Measurements from ENCODE around the gene IRGC. TPM values are rescaled to one million over a fixed set of nuclear protein-coding genes. Genes with fewer than 3 reads are reported as not detected.

The IRGC gene
- total and polyA plus RNA-seq, 9 donors, result not detected

DNA sequence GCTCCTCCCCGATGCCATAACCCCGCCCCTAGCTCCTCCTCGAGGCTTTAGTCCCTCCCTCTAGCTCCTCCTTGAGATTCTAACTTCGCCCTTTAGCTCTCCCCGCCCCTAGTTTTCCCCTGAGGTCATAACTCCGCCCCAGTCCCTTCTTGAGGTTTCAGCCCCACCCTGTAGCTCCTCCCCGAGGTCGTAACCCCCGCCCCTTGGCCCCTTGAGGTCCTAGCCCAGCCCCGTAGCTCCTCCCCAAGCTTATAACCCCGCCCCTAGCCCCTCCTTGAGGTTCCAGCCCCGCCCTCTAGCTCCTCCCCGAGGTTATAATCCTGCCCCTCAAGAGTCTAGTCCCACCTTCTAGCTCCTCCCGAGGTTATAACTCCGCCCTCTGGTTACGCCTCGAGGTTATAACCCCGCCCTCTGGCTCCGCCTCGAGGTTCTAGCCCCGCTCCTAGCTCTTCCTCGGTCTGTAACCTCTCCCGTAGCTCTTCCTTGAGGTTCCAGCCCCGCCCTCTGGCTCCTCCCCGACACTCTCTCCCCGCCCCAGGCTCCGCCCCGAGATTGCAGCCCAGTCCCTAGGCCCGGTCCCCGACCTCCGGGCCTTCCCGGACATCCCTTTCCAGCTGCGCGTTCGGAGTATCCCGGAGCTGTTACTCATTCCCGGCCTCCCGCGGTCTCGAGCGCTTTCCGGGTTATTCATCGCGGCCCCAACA is 47.3 kb upstream of the IRGC start:
- intact Hi-C loops (cut with DNase I), result no loop called here
- H3K27ac ChIP-seq, result peak overlapping the region; percentile 17 to 84
- TF ChIP-seq, protein P1, sequence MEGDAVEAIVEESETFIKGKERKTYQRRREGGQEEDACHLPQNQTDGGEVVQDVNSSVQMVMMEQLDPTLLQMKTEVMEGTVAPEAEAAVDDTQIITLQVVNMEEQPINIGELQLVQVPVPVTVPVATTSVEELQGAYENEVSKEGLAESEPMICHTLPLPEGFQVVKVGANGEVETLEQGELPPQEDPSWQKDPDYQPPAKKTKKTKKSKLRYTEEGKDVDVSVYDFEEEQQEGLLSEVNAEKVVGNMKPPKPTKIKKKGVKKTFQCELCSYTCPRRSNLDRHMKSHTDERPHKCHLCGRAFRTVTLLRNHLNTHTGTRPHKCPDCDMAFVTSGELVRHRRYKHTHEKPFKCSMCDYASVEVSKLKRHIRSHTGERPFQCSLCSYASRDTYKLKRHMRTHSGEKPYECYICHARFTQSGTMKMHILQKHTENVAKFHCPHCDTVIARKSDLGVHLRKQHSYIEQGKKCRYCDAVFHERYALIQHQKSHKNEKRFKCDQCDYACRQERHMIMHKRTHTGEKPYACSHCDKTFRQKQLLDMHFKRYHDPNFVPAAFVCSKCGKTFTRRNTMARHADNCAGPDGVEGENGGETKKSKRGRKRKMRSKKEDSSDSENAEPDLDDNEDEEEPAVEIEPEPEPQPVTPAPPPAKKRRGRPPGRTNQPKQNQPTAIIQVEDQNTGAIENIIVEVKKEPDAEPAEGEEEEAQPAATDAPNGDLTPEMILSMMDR (IDR thresholded peaks at IDR 0.05), result no peak
- TF ChIP-seq EP300 (IDR thresholded peaks at IDR 0.05) (peak; percentile 29), POLR2A (IDR thresholded peaks at IDR 0.05) (peak; percentile 87)
- DNase-seq, result peak; percentile 99 to 100 (median 99)
- H3K9me3 ChIP-seq, result no peaks in the 10 kb centered on the region
- whole genome bisulfite sequencing, 3 donors, result 0 to 2% (median 0%) methylated on average over 43 to 44 of the region's 44 CpGs
- no peaks in the 10 kb centered on the region for H3K36me3 ChIP-seq
- H3K27me3 ChIP-seq, result no peaks in the 10 kb centered on the region
- peaks cover 8% of the 10 kb centered on the region for H3K4me1 ChIP-seq (ENCODE audit: insufficient read depth)
- H3K4me3 ChIP-seq, result peak overlapping the region; percentile 70

DNA sequence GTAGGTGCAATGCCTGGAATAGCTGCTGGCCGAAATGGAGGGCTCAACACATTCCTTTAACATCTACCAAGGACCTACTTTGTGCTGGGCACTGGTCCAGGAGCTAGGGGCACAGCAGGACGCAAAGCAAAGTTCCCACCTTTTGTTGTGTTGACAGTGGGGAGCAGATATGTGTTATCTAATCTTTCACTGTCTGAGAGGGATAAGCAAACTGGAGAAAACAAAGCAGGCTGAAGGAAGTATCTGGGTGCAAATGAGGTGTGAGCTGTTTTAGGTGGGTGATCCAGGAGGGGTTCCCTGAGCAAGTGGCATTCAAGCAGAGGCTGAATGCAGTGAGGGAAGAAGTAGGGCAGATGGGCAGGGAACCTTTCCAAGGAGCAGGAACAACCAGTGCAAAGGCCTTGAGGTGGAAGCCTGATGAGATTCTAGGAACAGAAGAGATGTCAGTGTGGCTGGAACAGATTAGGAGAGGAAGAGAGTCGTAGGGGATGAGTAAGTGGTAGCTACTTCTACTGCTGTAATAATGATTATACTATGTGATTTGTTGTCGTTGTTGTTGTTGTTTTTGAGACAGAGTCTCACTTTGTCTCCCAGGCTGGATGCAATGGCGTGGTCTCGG is 43.7 kb upstream of the IRGC start:
- Histone ChIP-seq H3K9me3 (no peaks in the 10 kb centered on the region), H3K4me3 (no peak overlapping the region), H3K27me3 (no peaks in the 10 kb centered on the region), H3K4me1 (ENCODE audit: insufficient read depth) (peaks cover 8% of the 10 kb centered on the region), H3K36me3 (no peaks in the 10 kb centered on the region), H3K27ac (no peak overlapping the region)
- no peak for DNase-seq
- 57 to 68% (median 60%) methylated on average over 5 to 6 of the region's 6 CpGs for WGBS, 3 donors
- intact Hi-C loops (cut with DNase I), result loop anchor here in 1 of 4 donors (5.0 kb wide), 1 partner anchor 70 kb away; no protein-coding TSS in a partner anchor
- TF ChIP-seq POLR2A (IDR thresholded peaks at IDR 0.05), result no peak

DNA sequence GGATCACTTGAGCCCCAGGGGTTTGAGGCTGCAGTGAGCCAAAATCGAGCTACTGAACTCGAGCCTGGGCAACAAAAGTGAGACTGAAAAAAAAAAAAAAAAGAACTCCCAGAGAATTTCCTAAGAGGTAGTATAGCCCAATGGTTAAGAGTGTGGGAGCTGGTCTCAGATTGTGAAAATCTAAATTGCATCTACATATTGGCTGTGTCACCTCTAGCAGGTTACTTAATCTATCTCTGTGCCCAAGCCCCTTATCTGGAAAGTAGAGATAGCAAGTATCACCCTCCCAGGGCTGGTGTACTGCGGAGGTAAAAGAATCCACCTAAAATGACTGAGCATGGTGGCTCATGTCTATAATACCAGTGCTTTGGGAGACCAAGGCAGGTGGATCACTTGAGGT is 42.2 kb upstream of the IRGC start:
- no peaks in the 10 kb centered on the region for H3K9me3 ChIP-seq
- no peak overlapping the region for H3K4me3 ChIP-seq
- H3K4me1 ChIP-seq (ENCODE audit: insufficient read depth), result peaks cover 2% of the 10 kb centered on the region
- TF ChIP-seq POLR2A (IDR thresholded peaks at IDR 0.05) (no peak), EP300 (IDR thresholded peaks at IDR 0.05) (no peak)
- TF ChIP-seq, protein P1 (IDR thresholded peaks at IDR 0.05), result no peak
- H3K27ac ChIP-seq, result no peak overlapping the region
- no peaks in the 10 kb centered on the region for H3K36me3 ChIP-seq
- DNase-seq, result no peak
- no peaks in the 10 kb centered on the region for H3K27me3 ChIP-seq
- intact Hi-C loops (cut with DNase I), result loop anchor here in 1 of 4 donors (5.0 kb wide), 1 partner anchor 69 kb away; no protein-coding TSS in a partner anchor
- 62 to 77% (median 74%) methylated on average over 3 of the region's 3 CpGs for WGBS, 3 donors

DNA sequence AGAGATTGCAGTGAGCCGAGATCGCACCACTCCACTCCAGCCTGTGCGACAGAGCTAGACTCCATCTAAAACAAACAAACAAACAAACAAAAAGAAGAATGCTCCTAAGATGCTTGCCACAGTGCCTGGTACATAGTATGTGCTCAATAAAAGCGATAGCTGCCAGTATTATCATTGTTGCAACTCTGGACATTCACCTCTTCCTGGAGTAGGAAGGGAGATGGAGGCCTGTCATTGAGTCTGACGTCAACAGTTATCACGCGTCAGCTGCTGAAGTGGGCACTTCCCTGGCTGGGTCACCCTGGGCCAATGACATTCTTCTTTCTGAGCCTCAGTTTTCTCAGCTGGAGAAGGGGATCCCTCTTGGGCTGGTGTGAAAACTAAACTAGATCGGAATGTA is 41.7 kb upstream of the IRGC start:
- Histone ChIP-seq H3K36me3 (no peaks in the 10 kb centered on the region), H3K27me3 (no peaks in the 10 kb centered on the region), H3K4me3 (no peak overlapping the region), H3K27ac (no peak overlapping the region), H3K9me3 (no peaks in the 10 kb centered on the region), H3K4me1 (ENCODE audit: insufficient read depth) (peaks cover 2% of the 10 kb centered on the region)
- no peak for DNase-seq
- TF ChIP-seq, protein P1 (IDR thresholded peaks at IDR 0.05), result no peak
- TF ChIP-seq EP300 (IDR thresholded peaks at IDR 0.05) (no peak), POLR2A (IDR thresholded peaks at IDR 0.05) (no peak)
- intact Hi-C loops (cut with DNase I), result loop anchor here in 1 of 4 donors (5.0 kb wide), 1 partner anchor 68 kb away; no protein-coding TSS in a partner anchor
- 89 to 93% (median 92%) methylated on average over 8 of the region's 8 CpGs for WGBS, 3 donors

DNA sequence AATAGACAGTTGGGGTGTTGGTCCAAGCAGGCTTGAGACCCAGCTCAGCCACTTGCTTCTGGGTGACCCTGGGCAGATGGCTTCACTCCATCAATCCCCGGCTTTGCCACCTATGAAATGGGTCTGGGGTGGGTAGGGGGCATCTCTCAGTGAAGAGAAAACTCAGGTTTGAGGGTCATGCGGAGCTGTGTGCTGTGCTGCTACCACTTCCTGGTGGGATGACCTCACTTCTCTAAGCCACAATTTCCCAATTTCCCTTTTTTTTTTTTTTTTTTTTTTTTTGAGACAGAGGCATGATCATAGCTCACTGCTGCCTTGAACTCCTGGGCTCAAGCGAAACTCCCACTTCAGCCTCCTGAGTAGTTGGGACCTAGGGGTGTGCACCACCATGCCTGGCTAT is 41.3 kb upstream of the IRGC start:
- H3K27me3 ChIP-seq, result no peaks in the 10 kb centered on the region
- H3K4me1 ChIP-seq (ENCODE audit: insufficient read depth), result peaks cover 2% of the 10 kb centered on the region
- intact Hi-C loops (cut with DNase I), result loop anchor here in 1 of 4 donors (5.0 kb wide), 1 partner anchor 68 kb away; no protein-coding TSS in a partner anchor
- H3K36me3 ChIP-seq, result no peaks in the 10 kb centered on the region
- H3K27ac ChIP-seq, result no peak overlapping the region
- TF ChIP-seq, protein P1 (IDR thresholded peaks at IDR 0.05), result no peak
- TF ChIP-seq POLR2A (IDR thresholded peaks at IDR 0.05) (no peak), EP300 (IDR thresholded peaks at IDR 0.05) (no peak)
- no peak for DNase-seq
- H3K9me3 ChIP-seq, result no peaks in the 10 kb centered on the region
- 76 to 93% (median 84%) methylated on average over 3 of the region's 3 CpGs for WGBS, 3 donors
- no peak overlapping the region for H3K4me3 ChIP-seq

All from ovary (tissue), 9 donors.